Mucosa of descending colon (tissue), 3 donors: ENCODE data around the gene TMBIM6. TPM values are rescaled to one million over a fixed set of nuclear protein-coding genes. Genes with fewer than 3 reads are reported as not detected.
"Not testable (repeated sequence)": the region's sequence is repeated elsewhere in the genome, so short reads cannot be mapped to it uniquely, and the experiment has no call there.

Source experiments
- ATAC-seq: fragments of 200-7000 bp; cut with Tn5 transposase; one replicate; pipeline ENCODE4 v1.9.1; 2020; ENCODE audit warnings: mild to moderate bottlenecking, moderate library complexity
- DNase-seq, 3 donors: peaks; one replicate each; pipeline ENCODE4 v3.0.0-alpha.2; 2020
- H3K36me3 ChIP-seq: fragments of 200-600 bp; one replicate; pipeline ENCODE4 v1.8.0; 2021; ENCODE audit warnings: low read depth, mild to moderate bottlenecking
- H3K4me1 ChIP-seq: fragments of 200-600 bp; one replicate; pipeline ENCODE4 v1.8.0; 2021; ENCODE audit warnings: low read depth, mild to moderate bottlenecking
- H3K4me3 ChIP-seq: fragments of 200-600 bp; one replicate; pipeline ENCODE4 v1.8.0; 2021; ENCODE audit warnings: mild to moderate bottlenecking
- H3K9me3 ChIP-seq: fragments of 200-600 bp; one replicate; pipeline ENCODE4 v1.8.0; 2021; ENCODE audit warnings: mild to moderate bottlenecking
- CTCF ChIP-seq: fragments of 200-600 bp; IDR thresholded peaks from one replicate; pipeline ENCODE4 v1.8.0; 2022; ENCODE audit warnings: antibody characterized with exemption, mild to moderate bottlenecking
- intact Hi-C, 2 donors: fragments of 100-400 bp; cut with DNase I in 1 of 2; cut with micrococcal nuclease in 1 of 2; formaldehyde crosslinking; loops; one replicate each; pipeline versions ENCODE4 v1.11.0 to v1.11.1; 2022; cut with DNase I, micrococcal nuclease
- total RNA-seq, 3 donors: library from RNA; stranded (reverse); fragmentation: NEBNext Ultra II Directional in 2 of 3; extraction: Animal tissue kit (Norgen Biotek cat#: 25700) in 2 of 3; gene quantifications; one replicate each; pipeline versions ENCODE4 v1.2.1 to v1.2.4, GENCODE V29; 2021 to 2023
- donor health status: DM: no; HTN: no; CAD: no; lungs with moderate emphysema.
- donor health status: DM: no; HTN: no; CAD: no.
- donor health status: DM: no; HTN: yes; CAD: no.

Gene TMBIM6
- total RNA-seq, 3 donors from 2014 or later, result 614 to 954 (median 773) TPM

- DNase-seq (no peak), ATAC-seq (no peak)
- intact Hi-C loops, result no loop called here
- Histone ChIP-seq H3K4me3 (no peak overlapping the region), H3K36me3 (no peaks in the 10 kb centered on the region), H3K9me3 (no peaks in the 10 kb centered on the region), H3K4me1 (no peaks in the 10 kb centered on the region)
- TF ChIP-seq CTCF, result no peak
Observed at GRCh38 chr12:49720214-49720613, 21.1 kb upstream of the TMBIM6 start.

GRCh38 chr12:49721355-49721754, 20.0 kb upstream of the TMBIM6 start:
- DNase-seq, ATAC-seq: not testable (repeated sequence)

GRCh38 chr12:49728446-49728845, 12.9 kb upstream of the TMBIM6 start:
- no peaks in the 10 kb centered on the region for H3K36me3 ChIP-seq
- DNase-seq (no peak), ATAC-seq (no peak)
- no peak for TF ChIP-seq CTCF
- H3K4me1 ChIP-seq, result no peaks in the 10 kb centered on the region
- no peak overlapping the region for H3K4me3 ChIP-seq
- intact Hi-C loops, result no loop called here
- H3K9me3 ChIP-seq, result no peaks in the 10 kb centered on the region

More at GRCh38 chr12:49721355-49721754, 20.0 kb upstream of the TMBIM6 start:
- H3K4me1 ChIP-seq, H3K9me3 ChIP-seq, H3K36me3 ChIP-seq, intact Hi-C loops, H3K4me3 ChIP-seq: not testable (repeated sequence)

GRCh38 chr12:49730050-49730449, 11.3 kb upstream of the TMBIM6 start:
- intact Hi-C loops, result no loop called here
- TF ChIP-seq CTCF, result no peak
- Histone ChIP-seq H3K4me1 (no peaks in the 10 kb centered on the region), H3K9me3 (no peaks in the 10 kb centered on the region), H3K36me3 (no peaks in the 10 kb centered on the region), H3K4me3 (no peak overlapping the region)
- ATAC-seq (no peak), DNase-seq (no peak)

- ATAC-seq, result no peak
- no peak for TF ChIP-seq CTCF
- Histone ChIP-seq H3K4me1 (no peaks in the 10 kb centered on the region), H3K36me3 (no peaks in the 10 kb centered on the region), H3K4me3 (no peak overlapping the region), H3K9me3 (no peaks in the 10 kb centered on the region)
- intact Hi-C loops, result no loop called here
- no peak for DNase-seq
Observed at GRCh38 chr12:49730568-49731101, 10.7 kb upstream of the TMBIM6 start.

GRCh38 chr12:49733219-49734017, 7.9 kb upstream of the TMBIM6 start:
- no peak for ATAC-seq
- no peaks in the 10 kb centered on the region for H3K4me1 ChIP-seq
- H3K4me3 ChIP-seq, result no peak overlapping the region
- DNase-seq, result no peak
- no peaks in the 10 kb centered on the region for H3K9me3 ChIP-seq
- intact Hi-C loops, result no loop called here
- no peak for TF ChIP-seq CTCF
- no peaks in the 10 kb centered on the region for H3K36me3 ChIP-seq

GRCh38 chr12:49734900-49735299, 6.5 kb upstream of the TMBIM6 start:
- H3K4me3 ChIP-seq, ATAC-seq, H3K9me3 ChIP-seq, DNase-seq, intact Hi-C loops, H3K4me1 ChIP-seq, H3K36me3 ChIP-seq: not testable (repeated sequence)

- intact Hi-C loops, H3K9me3 ChIP-seq, DNase-seq, ATAC-seq, H3K4me3 ChIP-seq, H3K36me3 ChIP-seq: not testable (repeated sequence)
- peaks cover 14% of the 10 kb centered on the region for H3K4me1 ChIP-seq
Observed at GRCh38 chr12:49738721-49739120, 2.6 kb upstream of the TMBIM6 start.

- H3K36me3 ChIP-seq, H3K9me3 ChIP-seq, DNase-seq, intact Hi-C loops, ATAC-seq, H3K4me3 ChIP-seq: not testable (repeated sequence)
- peaks cover 18% of the 10 kb centered on the region for H3K4me1 ChIP-seq
Observed at GRCh38 chr12:49740277-49740676, 1.1 kb upstream of the TMBIM6 start.
